ENCODE measurements around the gene FRMD4A.

Gene FRMD4A

DNA sequence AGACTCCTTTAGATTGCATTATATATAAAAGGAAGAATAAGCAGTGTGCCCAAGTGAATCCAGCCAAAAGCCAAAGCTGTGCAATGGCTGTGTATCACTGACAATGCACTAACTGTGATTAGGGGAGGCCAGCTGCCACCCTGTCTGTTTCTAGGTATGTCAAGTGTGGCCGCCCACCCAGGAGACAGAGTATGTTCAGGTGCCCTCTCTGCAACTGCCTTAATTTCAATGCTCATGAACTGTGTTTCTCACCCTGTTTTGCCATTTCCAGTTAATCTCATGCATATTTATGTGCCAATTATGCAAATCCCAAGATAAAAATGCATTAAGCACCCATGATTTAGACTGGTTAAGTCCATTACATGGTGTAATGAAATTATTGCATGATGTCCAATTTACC, 159.4 kb downstream of the FRMD4A start:
- H3K4me3 ChIP-seq (ENCODE audit: low read depth in 1 of 2, low read length in 1 of 2) = no peak overlapping the region
- H3K27me3 ChIP-seq = peaks cover 69% of the 10 kb centered on the region
- TF ChIP-seq, protein P1, sequence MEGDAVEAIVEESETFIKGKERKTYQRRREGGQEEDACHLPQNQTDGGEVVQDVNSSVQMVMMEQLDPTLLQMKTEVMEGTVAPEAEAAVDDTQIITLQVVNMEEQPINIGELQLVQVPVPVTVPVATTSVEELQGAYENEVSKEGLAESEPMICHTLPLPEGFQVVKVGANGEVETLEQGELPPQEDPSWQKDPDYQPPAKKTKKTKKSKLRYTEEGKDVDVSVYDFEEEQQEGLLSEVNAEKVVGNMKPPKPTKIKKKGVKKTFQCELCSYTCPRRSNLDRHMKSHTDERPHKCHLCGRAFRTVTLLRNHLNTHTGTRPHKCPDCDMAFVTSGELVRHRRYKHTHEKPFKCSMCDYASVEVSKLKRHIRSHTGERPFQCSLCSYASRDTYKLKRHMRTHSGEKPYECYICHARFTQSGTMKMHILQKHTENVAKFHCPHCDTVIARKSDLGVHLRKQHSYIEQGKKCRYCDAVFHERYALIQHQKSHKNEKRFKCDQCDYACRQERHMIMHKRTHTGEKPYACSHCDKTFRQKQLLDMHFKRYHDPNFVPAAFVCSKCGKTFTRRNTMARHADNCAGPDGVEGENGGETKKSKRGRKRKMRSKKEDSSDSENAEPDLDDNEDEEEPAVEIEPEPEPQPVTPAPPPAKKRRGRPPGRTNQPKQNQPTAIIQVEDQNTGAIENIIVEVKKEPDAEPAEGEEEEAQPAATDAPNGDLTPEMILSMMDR (IDR thresholded peaks at IDR 0.05) = no peak
- no peak overlapping the region for H3K27ac ChIP-seq
- no peaks in the 10 kb centered on the region for H3K9me3 ChIP-seq
- H3K4me1 ChIP-seq (ENCODE audit: control insufficient read depth in 1 of 2, insufficient read depth in 1 of 2, low read depth in 1 of 2, low read length in 1 of 2) = no peaks in the 10 kb centered on the region
- no peaks in the 10 kb centered on the region for H3K36me3 ChIP-seq

DNA sequence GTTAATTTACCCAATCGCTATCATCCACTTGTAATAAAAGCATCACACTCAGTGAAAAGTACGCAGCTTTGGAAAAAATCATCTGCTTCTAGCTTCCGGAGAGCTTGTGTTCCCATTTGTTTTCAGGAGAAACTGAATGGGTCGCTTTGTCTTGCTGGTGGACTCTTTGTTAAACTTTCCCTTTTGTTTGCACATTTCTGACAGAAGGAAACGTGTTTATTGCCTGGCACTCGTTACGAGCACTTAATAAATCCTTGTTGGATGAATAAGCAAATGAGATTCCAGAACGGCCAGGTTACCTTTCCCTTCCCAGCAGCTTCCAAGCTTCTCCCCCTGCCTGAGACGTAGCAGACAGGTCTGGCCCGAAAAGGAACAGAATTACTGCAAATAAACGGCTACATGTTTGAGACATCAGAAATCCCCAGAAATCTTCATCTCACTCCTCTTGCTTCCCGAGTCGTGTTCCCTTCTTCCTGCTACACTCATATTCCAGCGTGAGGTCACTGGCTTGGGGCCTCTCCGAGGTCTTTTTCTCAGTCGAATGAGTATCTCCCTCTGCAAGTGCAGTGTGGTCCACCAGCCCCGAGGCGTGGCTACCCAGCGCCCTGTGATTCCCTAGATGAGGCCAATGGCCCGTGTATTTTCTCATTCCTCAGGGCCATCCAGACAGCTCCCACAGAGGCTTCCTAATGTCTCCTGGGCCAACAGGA, 167.2 kb downstream of the FRMD4A start:
- H3K36me3 ChIP-seq = no peaks in the 10 kb centered on the region
- H3K9me3 ChIP-seq = no peaks in the 10 kb centered on the region
- H3K4me3 ChIP-seq (ENCODE audit: low read depth in 1 of 2, low read length in 1 of 2) = no peak overlapping the region
- TF ChIP-seq, protein P1 (IDR thresholded peaks at IDR 0.05) = no peak
- H3K27me3 ChIP-seq = no peaks in the 10 kb centered on the region
- no peak overlapping the region for H3K27ac ChIP-seq
- H3K4me1 ChIP-seq (ENCODE audit: control insufficient read depth in 1 of 2, insufficient read depth in 1 of 2, low read depth in 1 of 2, low read length in 1 of 2) = no peaks in the 10 kb centered on the region

DNA sequence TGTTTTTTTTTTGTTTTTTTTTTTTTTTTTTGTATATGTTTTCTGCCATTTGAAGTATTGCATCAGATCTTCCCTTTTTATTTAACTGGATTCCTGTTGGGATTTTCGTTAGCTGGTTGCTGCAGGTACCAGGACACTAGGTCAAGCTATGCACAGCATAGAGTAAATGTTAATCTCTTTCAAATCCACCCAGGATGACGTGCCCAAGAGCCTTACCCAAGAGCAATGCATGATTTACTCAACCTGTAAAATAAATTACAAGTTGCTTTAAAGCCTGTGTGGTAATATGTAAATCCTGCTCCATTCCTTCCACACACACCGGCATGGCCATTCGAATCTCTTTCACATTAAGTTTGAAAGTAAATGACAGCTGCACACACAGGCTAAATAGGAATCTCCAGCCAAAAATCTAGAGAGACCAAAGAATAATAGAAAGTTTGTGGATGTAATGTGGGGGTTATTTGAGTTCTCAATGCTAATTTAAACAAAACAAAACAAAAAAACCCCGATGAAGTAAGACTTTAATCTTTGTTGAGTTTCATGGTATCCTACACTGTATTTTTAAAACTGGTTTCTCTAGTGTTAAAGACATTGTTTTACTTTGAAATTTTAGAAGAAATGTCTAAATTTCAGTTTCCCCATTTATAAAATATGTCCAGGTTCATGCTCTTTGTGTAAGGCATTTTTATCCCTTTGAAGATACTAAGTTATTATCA, 167.9 kb downstream of the FRMD4A start:
- Histone ChIP-seq H3K27me3 (no peaks in the 10 kb centered on the region), H3K4me3 (ENCODE audit: low read depth in 1 of 2, low read length in 1 of 2) (no peak overlapping the region), H3K4me1 (ENCODE audit: control insufficient read depth in 1 of 2, insufficient read depth in 1 of 2, low read depth in 1 of 2, low read length in 1 of 2) (no peaks in the 10 kb centered on the region), H3K9me3 (no peaks in the 10 kb centered on the region), H3K36me3 (no peaks in the 10 kb centered on the region), H3K27ac (no peak overlapping the region)
- TF ChIP-seq, protein P1 (IDR thresholded peaks at IDR 0.05) = no peak

DNA sequence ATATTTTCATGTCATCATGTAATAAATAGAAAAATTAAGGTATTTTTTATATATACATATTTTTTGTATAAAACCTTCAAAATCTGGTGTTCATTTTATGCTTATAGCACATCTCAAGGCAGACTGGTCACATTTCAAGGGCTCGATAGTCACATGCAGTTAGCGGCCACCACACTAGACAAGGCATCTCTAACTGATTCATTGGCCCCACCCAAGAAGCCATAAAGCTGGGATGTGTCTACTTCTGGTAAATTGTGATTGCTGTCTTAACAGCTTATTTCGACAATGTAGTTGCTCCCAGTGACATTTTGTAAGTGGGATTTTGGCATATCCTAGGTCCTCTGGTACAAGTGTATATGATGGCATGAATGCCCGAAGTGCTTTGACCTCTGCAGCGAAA, 168.7 kb downstream of the FRMD4A start:
- no peaks in the 10 kb centered on the region for H3K4me1 ChIP-seq (ENCODE audit: control insufficient read depth in 1 of 2, insufficient read depth in 1 of 2, low read depth in 1 of 2, low read length in 1 of 2)
- H3K27me3 ChIP-seq = no peaks in the 10 kb centered on the region
- TF ChIP-seq, protein P1 (IDR thresholded peaks at IDR 0.05) = no peak
- H3K4me3 ChIP-seq (ENCODE audit: low read depth in 1 of 2, low read length in 1 of 2) = no peak overlapping the region
- H3K36me3 ChIP-seq = no peaks in the 10 kb centered on the region
- no peaks in the 10 kb centered on the region for H3K9me3 ChIP-seq
- no peak overlapping the region for H3K27ac ChIP-seq

DNA sequence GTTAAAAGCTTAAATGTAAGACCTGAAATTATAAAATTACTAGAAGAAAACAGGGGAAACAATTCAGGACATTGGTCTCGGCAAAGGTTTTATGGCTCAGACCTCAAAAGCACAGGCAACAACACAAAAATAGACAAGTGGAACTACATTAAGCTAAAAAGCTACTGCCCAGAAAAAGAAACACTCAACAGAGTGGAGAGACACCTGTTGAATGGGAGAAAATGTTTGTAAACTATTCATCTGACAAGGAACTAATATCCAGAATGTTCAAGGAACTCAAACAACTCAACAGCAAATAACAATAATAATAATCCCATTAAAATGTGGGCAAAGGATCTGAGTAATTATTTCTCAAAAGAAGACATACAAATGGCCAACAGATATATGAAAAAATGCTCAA, 170.4 kb downstream of the FRMD4A start:
- no peaks in the 10 kb centered on the region for H3K4me1 ChIP-seq (ENCODE audit: control insufficient read depth in 1 of 2, insufficient read depth in 1 of 2, low read depth in 1 of 2, low read length in 1 of 2)
- no peaks in the 10 kb centered on the region for H3K36me3 ChIP-seq
- H3K27ac ChIP-seq = no peak overlapping the region
- no peak overlapping the region for H3K4me3 ChIP-seq (ENCODE audit: low read depth in 1 of 2, low read length in 1 of 2)
- TF ChIP-seq, protein P1 (IDR thresholded peaks at IDR 0.05) = no peak
- no peaks in the 10 kb centered on the region for H3K9me3 ChIP-seq
- H3K27me3 ChIP-seq = no peaks in the 10 kb centered on the region
